A549 (cell line): ENCODE data around the gene RAI2.

Experiments used
- CHD4 ChIP-seq: fragments of 200-600 bp; sonication (generic); IDR thresholded peaks from 2 replicates; pipeline ENCODE4 v1.6.1; 2016; ENCODE audit warnings: antibody characterized with exemption, mild to moderate bottlenecking, borderline replicate concordance
- EP300 ChIP-seq, 2 experiments: fragments of >200 bp; sonication (Bioruptor Twin); formaldehyde crosslinking; IDR thresholded peaks; 2 replicates in 1 of 2; 3 replicates in 1 of 2; pipeline ENCODE4 v1.6.1; 2016 to 2017
- KDM1A ChIP-seq: fragments of 200-600 bp; sonication (generic); IDR thresholded peaks from 2 replicates; pipeline ENCODE4 v1.6.1; 2016; ENCODE audit warnings: low read depth, mild to moderate bottlenecking
- TF ChIP-seq, protein P1 (sequence below): fragments of >200 bp; sonication (Bioruptor Twin); formaldehyde crosslinking; IDR thresholded peaks from 3 replicates; pipeline ENCODE4 v1.5.1; 2016

DNA sequence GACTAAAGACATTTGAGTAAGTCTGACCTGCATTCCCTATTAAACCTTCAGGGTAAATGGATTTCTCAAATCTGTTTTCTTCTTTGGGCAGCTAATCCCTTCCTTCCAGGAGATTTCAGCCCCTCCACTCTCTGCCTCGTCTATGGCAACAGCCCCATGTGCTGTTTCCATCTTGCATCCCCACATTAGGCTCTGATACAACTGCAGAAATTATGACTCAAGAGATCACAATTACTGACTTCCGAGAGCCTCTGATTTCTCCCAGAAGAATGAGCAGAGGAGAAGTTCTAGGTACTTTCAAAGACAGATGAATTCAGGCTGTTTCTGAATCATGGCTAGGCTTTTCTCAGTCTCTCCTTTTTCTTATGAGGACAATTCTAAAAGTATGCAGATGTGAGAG, 38.7 kb downstream of the RAI2 start:
- TF ChIP-seq, protein P1, sequence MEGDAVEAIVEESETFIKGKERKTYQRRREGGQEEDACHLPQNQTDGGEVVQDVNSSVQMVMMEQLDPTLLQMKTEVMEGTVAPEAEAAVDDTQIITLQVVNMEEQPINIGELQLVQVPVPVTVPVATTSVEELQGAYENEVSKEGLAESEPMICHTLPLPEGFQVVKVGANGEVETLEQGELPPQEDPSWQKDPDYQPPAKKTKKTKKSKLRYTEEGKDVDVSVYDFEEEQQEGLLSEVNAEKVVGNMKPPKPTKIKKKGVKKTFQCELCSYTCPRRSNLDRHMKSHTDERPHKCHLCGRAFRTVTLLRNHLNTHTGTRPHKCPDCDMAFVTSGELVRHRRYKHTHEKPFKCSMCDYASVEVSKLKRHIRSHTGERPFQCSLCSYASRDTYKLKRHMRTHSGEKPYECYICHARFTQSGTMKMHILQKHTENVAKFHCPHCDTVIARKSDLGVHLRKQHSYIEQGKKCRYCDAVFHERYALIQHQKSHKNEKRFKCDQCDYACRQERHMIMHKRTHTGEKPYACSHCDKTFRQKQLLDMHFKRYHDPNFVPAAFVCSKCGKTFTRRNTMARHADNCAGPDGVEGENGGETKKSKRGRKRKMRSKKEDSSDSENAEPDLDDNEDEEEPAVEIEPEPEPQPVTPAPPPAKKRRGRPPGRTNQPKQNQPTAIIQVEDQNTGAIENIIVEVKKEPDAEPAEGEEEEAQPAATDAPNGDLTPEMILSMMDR = no peak
- TF ChIP-seq CHD4 (no peak), EP300 (IDR thresholded peaks at IDR 0.05) (no peak), KDM1A (no peak)
